Measurements from ENCODE around the gene OSBPL1A.
"Not testable (repeated sequence)": the region's sequence is repeated elsewhere in the genome, so short reads cannot be mapped to it uniquely, and the experiment has no call there.

The OSBPL1A gene

DNA sequence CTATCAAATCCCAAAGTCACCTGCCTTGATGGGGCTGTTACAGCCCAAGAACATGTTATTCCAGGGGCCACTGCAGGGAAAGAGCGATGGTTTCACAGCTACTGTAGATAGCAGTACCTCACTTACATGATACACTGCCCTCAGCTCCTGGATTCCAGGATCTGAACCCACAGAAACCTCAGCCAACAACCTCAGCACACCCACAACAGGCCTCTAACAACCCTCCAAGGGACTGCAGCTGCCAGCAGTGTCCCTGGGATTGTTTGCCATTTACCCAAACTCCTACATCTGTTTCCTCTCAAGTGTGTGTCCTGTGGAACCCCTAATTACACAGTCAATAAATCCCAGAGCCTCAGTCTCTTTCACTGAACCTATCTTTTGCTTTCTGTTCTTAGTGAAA is 28.2 kb downstream of the OSBPL1A start:
- H3K27me3 Mint-ChIP-seq (ENCODE audit: low read depth, poor library complexity) = no peaks in the 10 kb centered on the region
- peaks cover 65% of the 10 kb centered on the region for H3K36me3 Mint-ChIP-seq (ENCODE audit: low read depth)
- H3K4me3 Mint-ChIP-seq = no peak overlapping the region
- H3K9me3 Mint-ChIP-seq = no peaks in the 10 kb centered on the region
- H3K27ac Mint-ChIP-seq = peak overlapping the region; percentile 99
- no peak for DNase-seq
- TF ChIP-seq, protein P1, sequence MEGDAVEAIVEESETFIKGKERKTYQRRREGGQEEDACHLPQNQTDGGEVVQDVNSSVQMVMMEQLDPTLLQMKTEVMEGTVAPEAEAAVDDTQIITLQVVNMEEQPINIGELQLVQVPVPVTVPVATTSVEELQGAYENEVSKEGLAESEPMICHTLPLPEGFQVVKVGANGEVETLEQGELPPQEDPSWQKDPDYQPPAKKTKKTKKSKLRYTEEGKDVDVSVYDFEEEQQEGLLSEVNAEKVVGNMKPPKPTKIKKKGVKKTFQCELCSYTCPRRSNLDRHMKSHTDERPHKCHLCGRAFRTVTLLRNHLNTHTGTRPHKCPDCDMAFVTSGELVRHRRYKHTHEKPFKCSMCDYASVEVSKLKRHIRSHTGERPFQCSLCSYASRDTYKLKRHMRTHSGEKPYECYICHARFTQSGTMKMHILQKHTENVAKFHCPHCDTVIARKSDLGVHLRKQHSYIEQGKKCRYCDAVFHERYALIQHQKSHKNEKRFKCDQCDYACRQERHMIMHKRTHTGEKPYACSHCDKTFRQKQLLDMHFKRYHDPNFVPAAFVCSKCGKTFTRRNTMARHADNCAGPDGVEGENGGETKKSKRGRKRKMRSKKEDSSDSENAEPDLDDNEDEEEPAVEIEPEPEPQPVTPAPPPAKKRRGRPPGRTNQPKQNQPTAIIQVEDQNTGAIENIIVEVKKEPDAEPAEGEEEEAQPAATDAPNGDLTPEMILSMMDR (IDR thresholded peaks at IDR 0.05) = no peak
- H3K4me1 Mint-ChIP-seq = peaks cover 60% of the 10 kb centered on the region

DNA sequence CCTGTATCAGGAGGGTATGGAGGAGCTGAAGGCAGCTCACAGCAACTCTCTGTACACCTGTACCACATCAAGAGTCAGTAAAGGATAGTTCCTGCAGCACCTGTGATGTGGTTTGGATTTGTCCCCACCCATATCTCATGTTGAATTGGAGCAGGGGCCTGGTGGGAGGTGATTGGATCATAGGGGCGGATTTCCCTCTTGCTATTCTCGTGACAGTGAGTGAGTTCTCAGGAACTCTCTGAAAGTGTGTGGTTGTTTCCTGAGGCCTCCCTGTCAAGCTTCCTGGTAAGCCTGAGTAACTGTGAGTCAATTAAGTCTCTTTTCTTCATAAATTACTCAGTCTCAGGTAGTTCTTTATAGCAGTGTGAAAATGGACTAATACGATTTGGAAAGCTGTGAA is 28.9 kb downstream of the OSBPL1A start:
- Mint-ChIP-seq H3K36me3 (ENCODE audit: low read depth) (peaks cover 64% of the 10 kb centered on the region), H3K27me3 (ENCODE audit: low read depth, poor library complexity) (peaks cover 5% of the 10 kb centered on the region), H3K4me3 (no peak overlapping the region), H3K4me1 (peaks cover 55% of the 10 kb centered on the region), H3K27ac (peak overlapping the region; percentile 12), H3K9me3 (no peaks in the 10 kb centered on the region)
- no peak for DNase-seq
- TF ChIP-seq, protein P1 (IDR thresholded peaks at IDR 0.05) = no peak

DNA sequence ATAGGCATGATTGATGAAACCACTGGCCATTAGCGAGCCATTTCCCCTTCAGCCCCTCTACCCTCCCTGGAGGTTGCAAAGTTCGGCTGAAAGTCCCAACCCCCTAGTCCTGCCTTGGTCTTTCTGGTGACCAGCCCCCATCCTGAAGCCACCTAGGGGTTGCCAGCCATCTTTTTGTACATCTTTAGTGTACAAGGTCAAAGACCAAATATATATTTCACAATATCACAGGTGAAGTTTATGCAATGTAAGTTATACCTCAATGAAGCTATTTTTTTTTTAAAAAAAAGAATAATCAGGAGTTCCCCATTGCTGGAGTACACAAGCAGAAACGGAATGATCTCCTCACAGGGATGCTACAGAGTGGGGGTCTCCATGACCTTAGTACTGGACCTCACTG is 31.3 kb downstream of the OSBPL1A start:
- no peak for DNase-seq
- Mint-ChIP-seq H3K36me3 (ENCODE audit: low read depth) (peaks cover 53% of the 10 kb centered on the region), H3K4me3 (no peak overlapping the region)

DNA sequence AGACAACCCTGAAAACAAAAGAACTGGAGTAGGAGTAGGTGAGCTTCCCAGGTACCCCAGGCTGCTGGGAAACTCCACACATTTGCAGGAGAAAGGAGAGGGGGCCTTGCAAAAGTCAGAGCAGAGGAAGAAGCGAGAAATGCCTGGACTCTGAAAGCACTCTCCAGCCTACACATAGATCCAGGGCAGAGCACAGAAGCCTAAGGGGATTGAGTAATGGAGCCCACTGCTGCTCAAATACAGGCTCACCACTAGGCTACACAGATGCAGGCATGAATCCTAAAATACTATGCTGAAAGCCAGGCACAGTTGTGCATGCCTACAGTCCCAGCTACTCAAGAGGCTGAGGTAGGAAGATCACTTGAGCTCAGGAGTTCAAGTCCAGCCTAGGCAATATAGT is 33.4 kb downstream of the OSBPL1A start:
- no peak for DNase-seq
- peaks cover 42% of the 10 kb centered on the region for H3K36me3 Mint-ChIP-seq (ENCODE audit: low read depth)

More for the DNA sequence above, 31.3 kb downstream of the OSBPL1A start:
- TF ChIP-seq, protein P1 (IDR thresholded peaks at IDR 0.05) = no peak
- no peak overlapping the region for H3K27ac Mint-ChIP-seq
- peaks cover 42% of the 10 kb centered on the region for H3K4me1 Mint-ChIP-seq
- peaks cover 5% of the 10 kb centered on the region for H3K27me3 Mint-ChIP-seq (ENCODE audit: low read depth, poor library complexity)
- H3K9me3 Mint-ChIP-seq = no peaks in the 10 kb centered on the region

DNA sequence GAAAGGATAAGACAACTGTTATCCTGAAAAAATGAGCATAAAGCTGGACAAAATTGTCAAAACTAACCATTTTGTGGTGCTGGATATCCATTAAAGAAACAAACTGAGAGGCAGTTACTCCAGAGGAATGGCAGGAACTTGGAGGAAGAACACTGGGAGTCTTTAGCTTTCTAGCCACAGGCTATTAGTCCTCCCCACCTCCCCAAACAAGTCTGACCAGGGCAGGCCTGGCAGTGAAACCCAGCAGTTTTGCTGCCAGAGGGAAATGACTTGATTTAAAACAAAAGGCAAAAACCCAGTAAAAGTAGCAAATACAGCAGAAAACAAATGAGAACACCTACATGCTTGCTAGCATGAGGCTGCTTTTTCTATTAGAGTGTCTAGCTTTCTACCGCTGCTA is 34.9 kb downstream of the OSBPL1A start:
- no peak overlapping the region for H3K27ac Mint-ChIP-seq
- peaks cover 35% of the 10 kb centered on the region for H3K36me3 Mint-ChIP-seq (ENCODE audit: low read depth)
- peaks cover 17% of the 10 kb centered on the region for H3K4me1 Mint-ChIP-seq
- DNase-seq = no peak
- peaks cover 5% of the 10 kb centered on the region for H3K27me3 Mint-ChIP-seq (ENCODE audit: low read depth, poor library complexity)
- TF ChIP-seq, protein P1 (IDR thresholded peaks at IDR 0.05) = no peak
- H3K9me3 Mint-ChIP-seq = no peaks in the 10 kb centered on the region
- H3K4me3 Mint-ChIP-seq = no peak overlapping the region

More for the DNA sequence above, 33.4 kb downstream of the OSBPL1A start:
- H3K4me1 Mint-ChIP-seq = peaks cover 28% of the 10 kb centered on the region
- peaks cover 5% of the 10 kb centered on the region for H3K27me3 Mint-ChIP-seq (ENCODE audit: low read depth, poor library complexity)
- no peak overlapping the region for H3K27ac Mint-ChIP-seq
- H3K4me3 Mint-ChIP-seq = no peak overlapping the region
- TF ChIP-seq, protein P1 (IDR thresholded peaks at IDR 0.05) = no peak
- no peaks in the 10 kb centered on the region for H3K9me3 Mint-ChIP-seq

DNA sequence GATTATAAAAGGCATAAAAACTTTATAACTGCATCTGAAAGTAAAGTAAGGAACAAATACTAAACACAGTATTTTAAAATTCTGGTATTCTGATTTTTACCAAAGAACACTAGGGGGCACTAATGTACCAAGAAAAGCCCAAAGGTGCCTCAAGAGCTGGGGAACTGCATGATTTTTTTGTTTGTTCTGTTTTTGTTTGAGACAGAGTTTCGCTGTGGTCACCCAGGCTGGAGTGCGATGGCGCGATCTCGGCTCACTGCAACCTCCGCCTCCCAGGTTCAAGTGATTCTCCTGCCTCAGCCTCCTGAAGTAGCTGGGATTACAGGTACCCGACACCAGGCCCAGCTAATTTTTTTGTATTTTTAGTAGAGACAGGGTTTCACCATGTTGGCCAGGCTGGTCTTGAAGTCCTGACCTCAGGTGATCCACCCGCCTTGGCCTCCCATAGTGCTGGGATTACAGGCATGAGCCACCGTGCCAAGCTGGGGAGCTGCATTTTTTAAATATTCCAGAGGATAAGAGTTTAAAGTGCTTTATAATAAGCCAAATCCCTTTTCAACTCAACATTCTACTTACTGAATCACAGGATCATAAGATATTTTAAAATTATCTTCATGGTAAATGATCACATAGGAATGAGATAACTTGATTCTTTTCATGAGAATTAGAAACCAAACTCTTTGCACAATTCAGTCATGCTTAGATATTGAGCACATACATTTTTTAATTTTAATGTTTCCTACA is 37.7 kb downstream of the OSBPL1A start:
- not testable (repeated sequence) for H3K9me3 Mint-ChIP-seq; H3K27ac Mint-ChIP-seq; H3K4me3 Mint-ChIP-seq; H3K27me3 Mint-ChIP-seq (ENCODE audit: low read depth, poor library complexity)
- TF ChIP-seq, protein P1 (IDR thresholded peaks at IDR 0.05) = peak; percentile 73
- Mint-ChIP-seq H3K4me1 (peaks cover 12% of the 10 kb centered on the region), H3K36me3 (ENCODE audit: low read depth) (peaks cover 20% of the 10 kb centered on the region)
- peak; percentile 19 for DNase-seq
